Testis (tissue), 3 donors: ENCODE measurements around the gene PLD1. TPM values are rescaled to one million over a fixed set of nuclear protein-coding genes. Genes with fewer than 3 reads are reported as not detected.
A peak's percentile ranks its signal among the peaks of the same experiment; 100 is the strongest.

Experiments
- DNase-seq: peaks from one replicate; pipeline ENCODE4 v3.0.0-alpha.2; 2019
- H3K27ac ChIP-seq, 2 donors: fragments of 200-600 bp; sonication (generic); one replicate each; pipeline ENCODE4 v1.5.1; 2019
- H3K27me3 ChIP-seq: fragments of 200-600 bp; sonication (generic); one replicate; pipeline ENCODE4 v1.5.1; 2019
- H3K36me3 ChIP-seq: fragments of 200-600 bp; sonication (generic); one replicate; pipeline ENCODE4 v1.5.1; 2017; ENCODE audit warnings: low read depth; ENCODE audit errors: missing control alignments
- H3K4me1 ChIP-seq: fragments of 200-600 bp; sonication (generic); one replicate; pipeline ENCODE4 v1.5.1; 2019
- H3K4me3 ChIP-seq, 2 donors: fragments of 200-600 bp; sonication (generic); one replicate each; pipeline ENCODE4 v1.5.1; 2017 to 2019
- H3K9me3 ChIP-seq: fragments of 200-600 bp; sonication (generic); one replicate; pipeline ENCODE4 v1.5.1; 2017
- CTCF ChIP-seq, 3 experiments: fragments of 450-650 bp in 2 of 3; fragments of 200-600 bp in 1 of 3; sonication (generic) in 1 of 3; IDR thresholded peaks; one replicate each; pipeline ENCODE4 v1.5.1; 2016 to 2019; ENCODE audit warnings: antibody characterized with exemption in 3 of 3, mild to moderate bottlenecking in 2 of 3, moderate library complexity in 1 of 3
- POLR2A ChIP-seq: fragments of 450-650 bp; IDR thresholded peaks from one replicate; pipeline ENCODE4 v1.6.1; 2017; ENCODE audit warnings: antibody characterized with exemption, mild to moderate bottlenecking, moderate library complexity
- WGBS, 2 donors: methylation state at CpG; one replicate each; pipeline ENCODE4 v1.1.5; 2018; 5-methylcytosine and 5-hydroxymethylcytosine counted together
- intact Hi-C: fragments of 100-400 bp; cut with DNase I; formaldehyde crosslinking; loops from one replicate; pipeline ENCODE4 v1.15.1; 2023; ENCODE audit warnings: low total_unique reads
- polyA plus RNA-seq: library from polyadenylated mRNA; stranded (reverse); fragments of 350-450 nt; fragmentation: Illumina TruSeq; extraction: RNeasy Lipid Tissue Mini Kit (QIAGEN cat#74804); gene quantifications from one replicate; pipeline ENCODE4 v1.2.3, GENCODE V29; 2014; ENCODE audit warnings: low read depth, low replicate concordance; ENCODE audit not compliant: insufficient read depth
- total RNA-seq, 2 donors: library from RNA; depleted of rRNA; stranded (reverse); fragments of >200 nt; gene quantifications; one replicate each; pipeline ENCODE4 v1.2.3, GENCODE V29; 2016

PLD1 gene
- total and polyA plus RNA-seq, 3 donors from 2014 or later = 10.7 to 27.4 (median 19.1) TPM

- H3K27me3 ChIP-seq = no peaks in the 10 kb centered on the region
- peaks cover 46% of the 10 kb centered on the region for H3K4me1 ChIP-seq
- no peak for TF ChIP-seq POLR2A
- TF ChIP-seq CTCF (IDR thresholded peaks at IDR 0.05) = no peak
- WGBS, 2 donors = 68 to 73% methylated on average over 5 of the region's 5 CpGs
- DNase-seq = no peak
- no peaks in the 10 kb centered on the region for H3K9me3 ChIP-seq
- no peak overlapping the region for H3K4me3 ChIP-seq
- H3K36me3 ChIP-seq = no peaks in the 10 kb centered on the region
- peak overlapping the region; percentile 18 to 57 for H3K27ac ChIP-seq
- intact Hi-C loops = no loop called here
Measured at GRCh38 chr3:171834461-171834801, 24.1 kb upstream of the PLD1 start.

GRCh38 chr3:171833789-171834460 lies 23.6 kb upstream of the PLD1 start:
- WGBS, 2 donors = 34 to 48% methylated on average over 3 of the region's 3 CpGs
- no peak for DNase-seq
- peak in 1 of 3 experiments; percentile 3 for TF ChIP-seq CTCF (IDR thresholded peaks at IDR 0.05)
- no peak for TF ChIP-seq POLR2A

GRCh38 chr3:171832989-171833388 lies 22.7 kb upstream of the PLD1 start:
- Histone ChIP-seq H3K27ac (peak overlapping the region in 1 of 2 donors; percentile 57), H3K4me1 (peaks cover 40% of the 10 kb centered on the region), H3K27me3 (no peaks in the 10 kb centered on the region), H3K9me3 (no peaks in the 10 kb centered on the region), H3K36me3 (no peaks in the 10 kb centered on the region), H3K4me3 (no peak overlapping the region)
- 41 to 51% methylated on average over 5 of the region's 5 CpGs for WGBS, 2 donors
- TF ChIP-seq POLR2A (no peak), CTCF (IDR thresholded peaks at IDR 0.05) (no peak)
- intact Hi-C loops = no loop called here
- no peak for DNase-seq

More at GRCh38 chr3:171833789-171834460, 23.6 kb upstream of the PLD1 start:
- no peak overlapping the region for H3K4me3 ChIP-seq
- no peaks in the 10 kb centered on the region for H3K9me3 ChIP-seq
- no peaks in the 10 kb centered on the region for H3K36me3 ChIP-seq
- peaks cover 46% of the 10 kb centered on the region for H3K4me1 ChIP-seq
- intact Hi-C loops = no loop called here
- no peaks in the 10 kb centered on the region for H3K27me3 ChIP-seq
- peak overlapping the region; percentile 18 to 57 for H3K27ac ChIP-seq

DNA sequence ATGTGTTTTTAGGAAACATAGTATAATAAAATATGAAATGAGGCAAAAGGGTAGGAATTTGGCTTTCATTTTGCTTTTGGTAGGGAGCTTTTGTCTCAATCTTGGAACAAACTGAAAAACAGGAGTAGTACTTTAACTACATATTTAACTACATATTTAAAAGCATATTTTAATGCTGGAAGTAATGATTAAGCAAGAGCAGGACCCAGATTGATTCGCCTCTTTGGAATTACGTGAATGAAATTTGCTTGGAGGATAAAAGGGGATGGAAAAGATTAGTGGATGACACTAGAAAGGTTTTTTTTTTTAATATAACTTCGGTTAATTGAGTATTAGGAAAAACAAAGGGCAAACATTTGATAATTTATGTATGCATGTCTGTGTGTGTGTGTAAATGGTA lies 21.7 kb upstream of the PLD1 start:
- intact Hi-C loops = no loop called here
- Histone ChIP-seq H3K9me3 (no peaks in the 10 kb centered on the region), H3K4me3 (no peak overlapping the region), H3K36me3 (no peaks in the 10 kb centered on the region), H3K27me3 (no peaks in the 10 kb centered on the region), H3K4me1 (peaks cover 32% of the 10 kb centered on the region), H3K27ac (no peak overlapping the region)
- no peak for TF ChIP-seq POLR2A
- no peak for DNase-seq
- 73% methylated on average over 3 of the region's 3 CpGs for WGBS, 2 donors

GRCh38 chr3:171830518-171830875 lies 20.2 kb upstream of the PLD1 start:
- H3K27ac ChIP-seq = peak overlapping the region; percentile 42 to 58
- TF ChIP-seq CTCF (IDR thresholded peaks at IDR 0.05) = no peak
- no peak for TF ChIP-seq POLR2A
- H3K9me3 ChIP-seq = no peaks in the 10 kb centered on the region
- H3K36me3 ChIP-seq = no peaks in the 10 kb centered on the region
- no peaks in the 10 kb centered on the region for H3K27me3 ChIP-seq
- H3K4me3 ChIP-seq = no peak overlapping the region
- peaks cover 30% of the 10 kb centered on the region for H3K4me1 ChIP-seq
- intact Hi-C loops = no loop called here
- DNase-seq = no peak
